Prostate gland (tissue), 2 donors: ENCODE data around the gene SIGLEC1.

Experiments
- CTCF ChIP-seq, 4 experiments: fragments of 200-600 bp in 2 of 4; fragments of 450-650 bp in 2 of 4; sonication (generic) in 2 of 4; IDR thresholded peaks; 1 replicate in 3 of 4; 2 replicates in 1 of 4; pipeline ENCODE4 v1.5.1; 2016 to 2019; ENCODE audit warnings: antibody characterized with exemption in 4 of 4, mild to moderate bottlenecking in 2 of 4, moderate library complexity in 2 of 4
- POLR2AphosphoS5 ChIP-seq: sonication (generic); formaldehyde crosslinking; IDR thresholded peaks from one replicate; pipeline ENCODE4 v1.6.1; 2017; ENCODE audit warnings: antibody characterized with exemption

- TF ChIP-seq CTCF (IDR thresholded peaks at IDR 0.05) = no peak
- no peak for TF ChIP-seq POLR2AphosphoS5
Measured at GRCh38 chr20:3755269-3755668, 42.9 kb upstream of the SIGLEC1 start.
